HepG2 (cell line): ENCODE measurements around the gene PDZD4. TPM values are rescaled to one million over a fixed set of nuclear protein-coding genes. Genes with fewer than 3 reads are reported as not detected.

ENCODE experiments used
- ATAC-seq: fragments of 200-7000 bp; cut with Tn5 transposase; 3 replicates; pipeline ENCODE4 v1.9.1; 2020; ENCODE audit warnings: mild to moderate bottlenecking, moderate library complexity
- BruUV-seq: library from RNA; stranded (reverse); fragments of 400-500 nt; replicated peaks from 2 replicates; lab custom pipeline; 2021; lab: Mats Ljungman, UMichigan
- CTCF ChIA-PET: fragments of 300-600 bp; formaldehyde crosslinking; extraction: SDS; loops from one replicate; lab custom pipeline; 2021; ENCODE audit warnings: low total read pairs, inconsistent platforms, low intra/inter-chr PET ratio; lab: Yijun Ruan, JAX
- POLR2A ChIA-PET: fragments of 350-600 bp; sonication (Branson Sonifier 250); formaldehyde crosslinking; loops from one replicate; lab custom pipeline; 2020; ENCODE audit warnings: antibody characterized with exemption, inconsistent platforms; lab: Yijun Ruan, JAX
- DNase-seq: peaks from one replicate; pipeline ENCODE4 v3.0.0-alpha.2; 2015; ENCODE audit warnings: low spot score
- FAIRE-seq: peaks from 3 replicates; lab custom pipeline; 2011; peaks lifted over from hg19 to GRCh38; lab: Jason Lieb, UNC
- H2AFZ ChIP-seq: one replicate; pipeline ENCODE4 v1.6.1; 2011; ENCODE audit warnings: low read length, inconsistent platforms
- H3K27ac ChIP-seq: fragments of 300-600 bp; 3 replicates; pipeline ENCODE4 v1.8.0; 2011; ENCODE audit warnings: mixed run types, mild to moderate bottlenecking, mixed read lengths, low read length, inconsistent platforms; ENCODE audit not compliant: insufficient read depth; ENCODE audit errors: extremely low read length
- H3K27me3 ChIP-seq, 2 experiments: fragments of 200-600 bp in 1 of 2; 2 replicates in 1 of 2; 3 replicates in 1 of 2; pipeline versions ENCODE4 v1.6.0 to v1.8.0; 2011; ENCODE audit warnings: low read length in 2 of 2, mild to moderate bottlenecking in 2 of 2, moderate library complexity in 2 of 2, inconsistent platforms in 1 of 2; ENCODE audit not compliant: insufficient read depth in 2 of 2, control insufficient read depth in 1 of 2
- H3K36me3 ChIP-seq, 2 experiments: fragments of 200-600 bp in 1 of 2; replicated peaks in 1 of 2; 2 replicates in 1 of 2; 3 replicates in 1 of 2; pipeline versions ENCODE4 v1.5.1 to v1.8.0; 2011; ENCODE audit warnings: low read length in 2 of 2, inconsistent platforms in 1 of 2; ENCODE audit not compliant: insufficient read depth in 2 of 2, control insufficient read depth in 1 of 2
- H3K4me1 ChIP-seq: 2 replicates; pipeline ENCODE4 v1.5.1; 2012; ENCODE audit warnings: low read length, inconsistent platforms; ENCODE audit not compliant: insufficient read depth
- H3K4me2 ChIP-seq: 2 replicates; pipeline ENCODE4 v1.6.0; 2011; ENCODE audit warnings: low read depth, low read length, inconsistent platforms
- H3K4me3 ChIP-seq, 3 experiments: fragments of 200-600 bp in 1 of 3; sonication (generic), shearing (Covaris generic) in 1 of 3; replicated peaks in 1 of 3; 2 replicates each; pipeline ENCODE4 v1.5.1; 2011 to 2016; ENCODE audit warnings: low read length in 3 of 3, inconsistent platforms in 2 of 3, low read depth in 2 of 3, mild to moderate bottlenecking in 2 of 3, control low read depth in 1 of 3, mixed read lengths in 1 of 3; ENCODE audit not compliant: insufficient read depth in 1 of 3
- H3K79me2 ChIP-seq: one replicate; pipeline ENCODE4 v1.6.1; 2011; ENCODE audit warnings: low read length, inconsistent platforms; ENCODE audit not compliant: insufficient read depth
- H3K9ac ChIP-seq: 2 replicates; pipeline ENCODE4 v1.6.0; 2011; ENCODE audit warnings: mild to moderate bottlenecking, low read depth, low read length, inconsistent platforms; ENCODE audit not compliant: insufficient read depth
- H3K9me3 ChIP-seq: 2 replicates; pipeline ENCODE4 v1.5.1; 2012; ENCODE audit warnings: mild to moderate bottlenecking, low read length
- H4K20me1 ChIP-seq: 2 replicates; pipeline ENCODE4 v1.6.0; 2011; ENCODE audit warnings: inconsistent platforms, mild to moderate bottlenecking, low read length, moderate library complexity; ENCODE audit not compliant: insufficient read depth
- AGO1 ChIP-seq: fragments of 200-400 bp; formaldehyde crosslinking; IDR thresholded peaks from 2 replicates; pipeline ENCODE4 v1.6.1; 2017; ENCODE audit warnings: mild to moderate bottlenecking, low read depth, low read length, moderate library complexity; ENCODE audit not compliant: poor library complexity, severe bottlenecking
- HMG20B ChIP-seq: conservative IDR thresholded peaks from 2 replicates; pipeline ENCODE4 v1.6.1; 2016; ENCODE audit warnings: missing genetic modification reagents, missing compliant biosample characterization
- HOXD1 ChIP-seq: sonication (generic); formaldehyde crosslinking; IDR thresholded peaks from 2 replicates; pipeline ENCODE4 v1.5.0; 2020; ENCODE audit warnings: missing genetic modification reagents
- PCBP1 ChIP-seq: fragments of 200-400 bp; formaldehyde crosslinking; IDR thresholded peaks from 2 replicates; pipeline ENCODE4 v1.6.1; 2017; ENCODE audit warnings: mild to moderate bottlenecking, low read depth, low read length, borderline replicate concordance
- RAD21 ChIP-seq: fragments of 450-650 bp; formaldehyde crosslinking; IDR thresholded peaks from 2 replicates; pipeline ENCODE4 v1.5.0; 2020; ENCODE audit warnings: mild to moderate bottlenecking
- SATB2 ChIP-seq: sonication (generic); formaldehyde crosslinking; IDR thresholded peaks from 2 replicates; pipeline ENCODE4 v1.5.0; 2020; ENCODE audit warnings: missing genetic modification reagents
- SP4 ChIP-seq: sonication (generic); formaldehyde crosslinking; IDR thresholded peaks from 2 replicates; pipeline ENCODE4 v1.8.1; 2023; ENCODE audit warnings: mild to moderate bottlenecking, missing genetic modification reagents
- TAF1 ChIP-seq: sonication (generic); formaldehyde crosslinking; IDR thresholded peaks from 2 replicates; pipeline ENCODE4 v1.4.0; 2020; ENCODE audit warnings: missing genetic modification reagents
- ZFX ChIP-seq: sonication (generic); formaldehyde crosslinking; IDR thresholded peaks from 2 replicates; pipeline ENCODE4 v1.4.0; 2020; ENCODE audit warnings: mild to moderate bottlenecking, low read depth, missing genetic modification reagents, moderate library complexity
- ZFY ChIP-seq: sonication (generic); formaldehyde crosslinking; IDR thresholded peaks from 2 replicates; pipeline ENCODE4 v1.4.0; 2020; ENCODE audit warnings: missing genetic modification reagents
- ZNF24 ChIP-seq: fragments of 450-650 bp; IDR thresholded peaks from 2 replicates; pipeline ENCODE4 v1.6.1; 2017; ENCODE audit warnings: antibody characterized with exemption, mild to moderate bottlenecking
- ZNF782 ChIP-seq: sonication (generic); formaldehyde crosslinking; IDR thresholded peaks from 2 replicates; pipeline ENCODE4 v1.4.0; 2020; ENCODE audit warnings: missing genetic modification reagents, mild to moderate bottlenecking, borderline replicate concordance
- WGBS: methylation state at CpG from one replicate; pipeline ENCODE4 v1.1.6; 2017; ENCODE audit warnings: low lambda C conversion rate; 5-methylcytosine and 5-hydroxymethylcytosine counted together
- in situ Hi-C: cut with HindIII; loops from 2 replicates; pipeline ENCODE4 v1.10.0; 2017; ENCODE audit warnings: low pct_unique_long_range_greater_than_20kb; ENCODE audit not compliant: extremely low pct_ligation_motif_present
- intact Hi-C: fragments of 100-400 bp; cut with micrococcal nuclease; formaldehyde crosslinking; loops from one replicate; pipeline ENCODE4 v1.10.0; 2022; ENCODE audit not compliant: unreplicated experiment
- polyA plus RNA-seq, 8 experiments: library from polyadenylated mRNA; depleted of rRNA in 3 of 8; stranded (reverse) in 7 of 8; unstranded in 1 of 8; fragments of >200 nt; fragmentation: Illumina TruSeq in 4 of 8; extraction: Trizol in 4 of 8; gene quantifications; 2 replicates each; pipeline versions ENCODE4 v1.2.1 to v1.2.3, GENCODE V29; 2011 to 2016; ENCODE audit warnings: low read depth in 4 of 8, missing spikeins in 1 of 8, mixed read lengths in 1 of 8; ENCODE audit not compliant: insufficient read depth in 1 of 8
- total RNA-seq, 5 experiments: library from RNA; depleted of rRNA; stranded (reverse); fragments of >200 nt; fragmentation: Illumina TruSeq; extraction: Trizol; gene quantifications; 2 replicates each; pipeline ENCODE4 v1.2.3, GENCODE V29; 2016; ENCODE audit warnings: low read depth in 1 of 5
- TF ChIP-seq, protein P1 (sequence below): sonication (generic); formaldehyde crosslinking; IDR thresholded peaks from 2 replicates; pipeline ENCODE4 v1.8.1; 2023; ENCODE audit warnings: missing genetic modification reagents, inconsistent platforms, borderline replicate concordance
- TF ChIP-seq, protein P2 (sequence below): IDR thresholded peaks from 2 replicates; pipeline ENCODE4 v1.6.1; 2016; ENCODE audit warnings: low read depth, borderline replicate concordance
- TF ChIP-seq, protein P3 (sequence below): sonication (generic); formaldehyde crosslinking; IDR thresholded peaks from 2 replicates; pipeline ENCODE4 v1.8.0; 2022; ENCODE audit warnings: missing genetic modification reagents, mild to moderate bottlenecking, moderate library complexity, borderline replicate concordance
- TF ChIP-seq, protein P4 (sequence below): fragments of 450-650 bp; IDR thresholded peaks from 2 replicates; pipeline ENCODE4 v1.6.1; 2017; ENCODE audit warnings: mild to moderate bottlenecking

PDZD4 gene
- total and polyA plus RNA-seq, 2 of the 13 experiments (the other 11 are each of a cell fraction or from before 2014, with no cell fraction given) = not detected

DNA sequence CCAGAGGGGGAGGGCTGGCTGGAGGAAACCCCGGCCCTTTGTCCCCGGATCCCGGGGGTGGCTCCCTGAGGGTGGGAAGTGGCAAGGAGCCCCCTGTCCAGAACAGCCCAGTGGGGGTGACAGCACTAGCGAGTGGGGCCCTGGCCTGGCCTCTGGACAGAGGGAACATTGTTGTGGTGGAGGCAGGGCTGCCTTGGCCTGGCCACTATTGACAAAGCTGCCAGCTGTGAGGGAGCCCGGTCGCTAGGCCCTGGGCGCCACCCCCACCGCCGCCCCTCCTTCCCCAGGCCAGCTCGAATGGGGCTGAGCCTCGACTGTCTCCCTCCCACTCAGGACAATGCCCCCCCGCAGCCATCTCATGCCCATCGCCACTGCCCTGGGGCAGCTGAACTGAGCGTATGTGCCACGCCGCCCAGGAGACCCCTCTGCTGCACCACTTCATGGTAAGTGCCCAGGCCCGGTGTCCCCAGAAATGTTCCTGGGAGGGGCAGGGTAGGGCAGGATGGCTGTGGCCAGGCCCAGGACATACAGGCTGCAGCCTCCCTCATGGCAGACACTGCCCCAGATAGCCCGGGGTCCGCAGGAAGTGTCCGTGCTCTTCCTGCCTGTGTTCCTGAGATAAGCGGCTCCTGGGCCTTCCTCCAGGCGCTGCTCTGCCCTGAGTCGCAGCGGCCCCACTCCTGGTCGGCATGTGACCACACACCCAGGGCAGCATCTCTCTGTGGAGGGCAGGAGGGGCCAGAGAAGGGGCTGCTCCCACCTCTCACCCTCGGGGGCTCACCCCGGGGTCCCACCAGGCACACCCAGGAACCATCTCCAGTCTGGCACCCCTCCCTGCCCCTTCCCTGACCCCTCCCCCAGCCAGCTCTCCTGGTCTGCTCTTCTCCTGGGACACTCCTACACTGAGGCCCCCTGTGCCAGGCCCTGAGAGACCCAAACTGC is 64.9 kb downstream of the PDZD4 start (continued):
- TF ChIP-seq, protein P1, sequence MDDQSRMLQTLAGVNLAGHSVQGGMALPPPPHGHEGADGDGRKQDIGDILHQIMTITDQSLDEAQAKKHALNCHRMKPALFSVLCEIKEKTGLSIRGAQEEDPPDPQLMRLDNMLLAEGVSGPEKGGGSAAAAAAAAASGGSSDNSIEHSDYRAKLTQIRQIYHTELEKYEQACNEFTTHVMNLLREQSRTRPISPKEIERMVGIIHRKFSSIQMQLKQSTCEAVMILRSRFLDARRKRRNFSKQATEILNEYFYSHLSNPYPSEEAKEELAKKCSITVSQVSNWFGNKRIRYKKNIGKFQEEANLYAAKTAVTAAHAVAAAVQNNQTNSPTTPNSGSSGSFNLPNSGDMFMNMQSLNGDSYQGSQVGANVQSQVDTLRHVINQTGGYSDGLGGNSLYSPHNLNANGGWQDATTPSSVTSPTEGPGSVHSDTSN = no peak
- TF ChIP-seq, protein P2, sequence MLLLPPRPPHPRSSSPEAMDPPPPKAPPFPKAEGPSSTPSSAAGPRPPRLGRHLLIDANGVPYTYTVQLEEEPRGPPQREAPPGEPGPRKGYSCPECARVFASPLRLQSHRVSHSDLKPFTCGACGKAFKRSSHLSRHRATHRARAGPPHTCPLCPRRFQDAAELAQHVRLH (CRISPR knock-in tag) = no peak
- TF ChIP-seq HMG20B (CRISPR knock-in tag) = no peak
- peak; percentile 29; the same call in 1 of the 2 replicates for TF ChIP-seq ZFY (CRISPR knock-in tag)
- no peak for TF ChIP-seq PCBP1
- TF ChIP-seq HOXD1 = no peak
- 0 out of 2 replicates have a peak, but pooled peaks have one; percentile 6 for TF ChIP-seq TAF1 (CRISPR knock-in tag)
- peak; percentile 9; the same call in 1 of the 2 replicates for TF ChIP-seq ZFX (CRISPR knock-in tag)

DNA sequence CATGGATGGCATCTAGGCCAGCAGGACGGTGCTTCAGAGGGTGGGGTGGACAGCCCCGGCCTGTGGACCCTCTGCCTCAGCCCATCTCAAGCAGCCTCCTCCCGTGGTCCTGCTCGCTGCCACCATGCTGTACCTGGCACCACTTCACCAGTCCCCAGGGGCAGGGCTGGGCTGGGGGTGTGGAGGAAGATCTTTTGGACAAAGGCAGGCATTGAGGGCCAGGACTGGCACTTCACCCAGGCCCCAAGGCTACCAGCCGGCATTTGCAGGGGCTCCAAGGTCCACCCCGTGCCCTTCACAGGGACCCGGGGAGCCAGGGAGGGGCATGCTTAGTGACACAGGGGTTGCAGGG is 65.6 kb downstream of the PDZD4 start:
- DNase-seq (peak; percentile 20), ATAC-seq (peak; percentile 22)
- BruUV-seq = no TSS peak
- TF ChIP-seq SATB2 (CRISPR knock-in tag) (no peak), RAD21 (CRISPR knock-in tag) (no peak), SP4 (CRISPR knock-in tag) (no peak), AGO1 (no peak), ZNF24 (no peak), ZNF782 (CRISPR knock-in tag) (no peak)
- TF ChIP-seq, protein P3, sequence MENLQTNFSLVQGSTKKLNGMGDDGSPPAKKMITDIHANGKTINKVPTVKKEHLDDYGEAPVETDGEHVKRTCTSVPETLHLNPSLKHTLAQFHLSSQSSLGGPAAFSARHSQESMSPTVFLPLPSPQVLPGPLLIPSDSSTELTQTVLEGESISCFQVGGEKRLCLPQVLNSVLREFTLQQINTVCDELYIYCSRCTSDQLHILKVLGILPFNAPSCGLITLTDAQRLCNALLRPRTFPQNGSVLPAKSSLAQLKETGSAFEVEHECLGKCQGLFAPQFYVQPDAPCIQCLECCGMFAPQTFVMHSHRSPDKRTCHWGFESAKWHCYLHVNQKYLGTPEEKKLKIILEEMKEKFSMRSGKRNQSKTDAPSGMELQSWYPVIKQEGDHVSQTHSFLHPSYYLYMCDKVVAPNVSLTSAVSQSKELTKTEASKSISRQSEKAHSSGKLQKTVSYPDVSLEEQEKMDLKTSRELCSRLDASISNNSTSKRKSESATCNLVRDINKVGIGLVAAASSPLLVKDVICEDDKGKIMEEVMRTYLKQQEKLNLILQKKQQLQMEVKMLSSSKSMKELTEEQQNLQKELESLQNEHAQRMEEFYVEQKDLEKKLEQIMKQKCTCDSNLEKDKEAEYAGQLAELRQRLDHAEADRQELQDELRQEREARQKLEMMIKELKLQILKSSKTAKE (CRISPR knock-in tag) = no peak
- TF ChIP-seq, protein P4, sequence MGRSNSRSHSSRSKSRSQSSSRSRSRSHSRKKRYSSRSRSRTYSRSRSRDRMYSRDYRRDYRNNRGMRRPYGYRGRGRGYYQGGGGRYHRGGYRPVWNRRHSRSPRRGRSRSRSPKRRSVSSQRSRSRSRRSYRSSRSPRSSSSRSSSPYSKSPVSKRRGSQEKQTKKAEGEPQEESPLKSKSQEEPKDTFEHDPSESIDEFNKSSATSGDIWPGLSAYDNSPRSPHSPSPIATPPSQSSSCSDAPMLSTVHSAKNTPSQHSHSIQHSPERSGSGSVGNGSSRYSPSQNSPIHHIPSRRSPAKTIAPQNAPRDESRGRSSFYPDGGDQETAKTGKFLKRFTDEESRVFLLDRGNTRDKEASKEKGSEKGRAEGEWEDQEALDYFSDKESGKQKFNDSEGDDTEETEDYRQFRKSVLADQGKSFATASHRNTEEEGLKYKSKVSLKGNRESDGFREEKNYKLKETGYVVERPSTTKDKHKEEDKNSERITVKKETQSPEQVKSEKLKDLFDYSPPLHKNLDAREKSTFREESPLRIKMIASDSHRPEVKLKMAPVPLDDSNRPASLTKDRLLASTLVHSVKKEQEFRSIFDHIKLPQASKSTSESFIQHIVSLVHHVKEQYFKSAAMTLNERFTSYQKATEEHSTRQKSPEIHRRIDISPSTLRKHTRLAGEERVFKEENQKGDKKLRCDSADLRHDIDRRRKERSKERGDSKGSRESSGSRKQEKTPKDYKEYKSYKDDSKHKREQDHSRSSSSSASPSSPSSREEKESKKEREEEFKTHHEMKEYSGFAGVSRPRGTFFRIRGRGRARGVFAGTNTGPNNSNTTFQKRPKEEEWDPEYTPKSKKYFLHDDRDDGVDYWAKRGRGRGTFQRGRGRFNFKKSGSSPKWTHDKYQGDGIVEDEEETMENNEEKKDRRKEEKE = no peak

More for the DNA sequence above, 65.6 kb downstream of the PDZD4 start:
- Histone ChIP-seq H3K36me3 (no peaks in the 10 kb centered on the region), H3K27ac (no peak overlapping the region), H2AFZ (no peak overlapping the region), H3K4me1 (peaks cover 37% of the 10 kb centered on the region), H3K4me2 (peak overlapping the region; percentile 78), H3K79me2 (no peaks in the 10 kb centered on the region), H3K27me3 (no peaks in the 10 kb centered on the region), H4K20me1 (no peaks in the 10 kb centered on the region), H3K9ac (peak overlapping the region; percentile 54), H3K9me3 (no peaks in the 10 kb centered on the region), H3K4me3 (peak overlapping the region; percentile 45 to 66 (median 53); a peak in 5 of 6 replicates)
- in situ Hi-C loops = no loop called here
- intact Hi-C loops = loop anchor here (2.0 to 10.0 kb wide), 2 partner anchors 18 to 180 kb away; partner anchors contain the start of gene RENBP
- ChIA-PET CTCF (interaction anchor here (0.6 kb wide), 1 partner anchor 183 kb away, joined by 3 read pairs; no protein-coding TSS in a partner anchor), POLR2A (interaction anchor here (1.0 to 2.9 kb wide), 4 partner anchors 29 to 182 kb away, joined by 3 to 15 read pairs (median 12); partner anchors contain the start of genes IDH3G and SSR4)
- no CpG with 5 or more reads among the region's 7 CpGs for WGBS
- no peak for FAIRE-seq
